Bronchial epithelial cell (primary cell): ENCODE results near the gene GPR89A. TPM values are rescaled to one million over a fixed set of nuclear protein-coding genes. Genes with fewer than 3 reads are reported as not detected.

ENCODE experiments used
- DNase-seq: peaks from one replicate; pipeline ENCODE4 v3.0.0-alpha.2; 2010; ENCODE audit warnings: low read depth
- FAIRE-seq: peaks from 2 replicates; lab custom pipeline; 2011; peaks lifted over from hg19 to GRCh38; lab: Jason Lieb, UNC
- H3K27me3 ChIP-seq: 2 replicates; pipeline ENCODE4 v1.5.1; 2011; ENCODE audit warnings: low read length; ENCODE audit not compliant: control insufficient read depth, insufficient read depth
- H3K36me3 ChIP-seq: 2 replicates; pipeline ENCODE4 v1.5.1; 2011; ENCODE audit warnings: low read length; ENCODE audit not compliant: control insufficient read depth, insufficient read depth
- H3K4me3 ChIP-seq: 2 replicates; pipeline ENCODE4 v1.5.1; 2011; ENCODE audit warnings: mild to moderate bottlenecking, low read depth, low read length, control low read depth
- CTCF ChIP-seq: IDR thresholded peaks from 2 replicates; pipeline ENCODE4 v1.5.1; 2011; ENCODE audit warnings: mild to moderate bottlenecking, moderate library complexity, low read length, control low read depth, inconsistent platforms; ENCODE audit not compliant: insufficient read depth, severe bottlenecking
- total RNA-seq: library from RNA; depleted of rRNA; stranded (reverse); fragments of >200 nt; gene quantifications from 2 replicates; pipeline ENCODE4 v1.2.1, GENCODE V29; 2014

GPR89A gene
- total RNA-seq, 1 donor from 2014 or later = 39.5 TPM

- TF ChIP-seq CTCF = no peak
- no peak for FAIRE-seq
- Histone ChIP-seq H3K27me3 (no peaks in the 10 kb centered on the region), H3K36me3 (no peaks in the 10 kb centered on the region), H3K4me3 (no peak within 1 kb of the TSS)
- DNase-seq = no peak
Measured at GRCh38 chr1:145707183-145707867, 99.5 kb downstream of the GPR89A start, which contains the start of gene PDZK1. Gene PDZK1 (minus strand): TSS chr1:145707368. CDS start chr1:145688021, 19,347 bp downstream.

GRCh38 chr1:145708063-145708462 lies 100.3 kb downstream of the GPR89A start:
- TF ChIP-seq CTCF = no peak
- no peaks in the 10 kb centered on the region for H3K27me3 ChIP-seq
- no peak overlapping the region for H3K4me3 ChIP-seq
- no peak for FAIRE-seq
- no peaks in the 10 kb centered on the region for H3K36me3 ChIP-seq
- DNase-seq = no peak

GRCh38 chr1:145710291-145711027 lies 102.7 kb downstream of the GPR89A start:
- Histone ChIP-seq H3K27me3 (no peaks in the 10 kb centered on the region), H3K4me3 (no peak overlapping the region), H3K36me3 (no peaks in the 10 kb centered on the region)
- DNase-seq (no peak), FAIRE-seq (no peak)
- no peak for TF ChIP-seq CTCF

GRCh38 chr1:145711213-145711651 lies 103.4 kb downstream of the GPR89A start:
- no peak for TF ChIP-seq CTCF
- Histone ChIP-seq H3K36me3 (no peaks in the 10 kb centered on the region), H3K4me3 (no peak overlapping the region), H3K27me3 (no peaks in the 10 kb centered on the region)
- FAIRE-seq (no peak), DNase-seq (no peak)

GRCh38 chr1:145714524-145715111 lies 106.8 kb downstream of the GPR89A start:
- no peak for DNase-seq
- no peak for TF ChIP-seq CTCF
- no peaks in the 10 kb centered on the region for H3K27me3 ChIP-seq
- no peak overlapping the region for H3K4me3 ChIP-seq
- no peaks in the 10 kb centered on the region for H3K36me3 ChIP-seq
- FAIRE-seq = no peak
